ENCODE data around the gene TEX12. TPM values are rescaled to one million over a fixed set of nuclear protein-coding genes. Genes with fewer than 3 reads are reported as not detected.

Gene TEX12
- 0.67 TPM for total RNA-seq
- under 1 TPM in 1 of 4 donors, not detected in 3; 0.44 TPM for polyA plus RNA-seq

GRCh38 chr11:112167145-112167544 is at the start of gene TEX12:
Gene TEX12 (plus strand): TSS chr11:112167372. CDS start chr11:112169269, 1,897 bp downstream.
- H3K4me3 Mint-ChIP-seq: no peak within 1 kb of the TSS
- Histone ChIP-seq H3K4me3 (ENCODE audit: low read depth, low read length) (no peak within 1 kb of the TSS), H3K36me3 (ENCODE audit: control insufficient read depth, insufficient read depth, low read length) (no peaks in the 10 kb centered on the region), H3K27me3 (ENCODE audit: control insufficient read depth, insufficient read depth, low read length) (no peaks in the 10 kb centered on the region), H3K4me1 (ENCODE audit: control insufficient read depth, insufficient read depth, low read length, poor library complexity, severe bottlenecking) (no peaks in the 10 kb centered on the region), H3K27ac (ENCODE audit: insufficient read depth, low read length, poor library complexity, severe bottlenecking) (no peak within 1 kb of the TSS), H3K9me3 (ENCODE audit: control insufficient read depth in 2 of 2, low read length in 2 of 2) (no peaks in the 10 kb centered on the region)
- H3K9me3 Mint-ChIP-seq: peaks cover 0 to 4% (median 0%) of the 10 kb centered on the region in 7 donors
- H3K36me3 Mint-ChIP-seq: peaks cover under 1% of the 10 kb centered on the region
- ATAC-seq (ENCODE audit: low read depth in 2 of 2): no peak
- DNase-seq: no peak
- H3K27me3 Mint-ChIP-seq: peaks cover 32% of the 10 kb centered on the region
- no peaks in the 10 kb centered on the region for H3K4me1 Mint-ChIP-seq
- no peak within 1 kb of the TSS for H3K27ac Mint-ChIP-seq

GRCh38 chr11:112118176-112118575 is 49.0 kb upstream of the TEX12 start:
- DNase-seq (peak in 1 of 3 donors; percentile 20), ATAC-seq (ENCODE audit: low read depth in 2 of 2) (no peak)
- Mint-ChIP-seq H3K36me3 (no peaks in the 10 kb centered on the region), H3K4me1 (peaks cover 2 to 9% (median 7%) of the 10 kb centered on the region in 4 donors), H3K4me3 (no peak overlapping the region), H3K9me3 (no peaks in the 10 kb centered on the region), H3K27ac (no peak overlapping the region), H3K27me3 (no peaks in the 10 kb centered on the region)
- H3K27me3 ChIP-seq (ENCODE audit: control insufficient read depth, insufficient read depth, low read length): no peaks in the 10 kb centered on the region
- H3K4me1 ChIP-seq (ENCODE audit: control insufficient read depth, insufficient read depth, low read length, poor library complexity, severe bottlenecking): no peaks in the 10 kb centered on the region
- no peak overlapping the region for H3K4me3 ChIP-seq (ENCODE audit: low read depth, low read length)
- H3K36me3 ChIP-seq (ENCODE audit: control insufficient read depth, insufficient read depth, low read length): no peaks in the 10 kb centered on the region
- no peak overlapping the region for H3K27ac ChIP-seq (ENCODE audit: insufficient read depth, low read length, poor library complexity, severe bottlenecking)
- H3K9me3 ChIP-seq (ENCODE audit: control insufficient read depth in 2 of 2, low read length in 2 of 2): no peaks in the 10 kb centered on the region

- H3K4me3 Mint-ChIP-seq: no peak overlapping the region
- no peaks in the 10 kb centered on the region for H3K4me1 ChIP-seq (ENCODE audit: control insufficient read depth, insufficient read depth, low read length, poor library complexity, severe bottlenecking)
- H3K36me3 ChIP-seq (ENCODE audit: control insufficient read depth, insufficient read depth, low read length): no peaks in the 10 kb centered on the region
- H3K9me3 ChIP-seq (ENCODE audit: control insufficient read depth in 2 of 2, low read length in 2 of 2): no peaks in the 10 kb centered on the region
- H3K4me1 Mint-ChIP-seq: peaks cover 0 to under 1% (median 0%) of the 10 kb centered on the region in 4 donors
- no peaks in the 10 kb centered on the region for H3K9me3 Mint-ChIP-seq
- peaks cover 5% of the 10 kb centered on the region for H3K36me3 Mint-ChIP-seq
- H3K4me3 ChIP-seq (ENCODE audit: low read depth, low read length): no peak overlapping the region
- H3K27me3 ChIP-seq (ENCODE audit: control insufficient read depth, insufficient read depth, low read length): no peaks in the 10 kb centered on the region
- ATAC-seq (ENCODE audit: low read depth in 2 of 2) (no peak), DNase-seq (no peak)
- H3K27me3 Mint-ChIP-seq: no peaks in the 10 kb centered on the region
- no peak overlapping the region for H3K27ac ChIP-seq (ENCODE audit: insufficient read depth, low read length, poor library complexity, severe bottlenecking)
- peak overlapping the region in 1 of 3 donors; percentile 29 for H3K27ac Mint-ChIP-seq
Measured at GRCh38 chr11:112121981-112122615, 45.1 kb upstream of the TEX12 start.

- ATAC-seq (ENCODE audit: low read depth in 2 of 2): no peak
Measured at GRCh38 chr11:112123129-112123528, 44.0 kb upstream of the TEX12 start.

GRCh38 chr11:112127056-112127455 is 40.1 kb upstream of the TEX12 start:
- Mint-ChIP-seq H3K4me3 (no peak overlapping the region), H3K27ac (no peak overlapping the region), H3K27me3 (no peaks in the 10 kb centered on the region), H3K36me3 (peaks cover 14% of the 10 kb centered on the region), H3K9me3 (peaks cover 0 to 2% (median 0%) of the 10 kb centered on the region in 7 donors), H3K4me1 (peaks cover 0 to 7% (median 0%) of the 10 kb centered on the region in 4 donors)
- ATAC-seq (ENCODE audit: low read depth in 2 of 2) (no peak), DNase-seq (no peak)
- Histone ChIP-seq H3K27ac (ENCODE audit: insufficient read depth, low read length, poor library complexity, severe bottlenecking) (no peak overlapping the region), H3K27me3 (ENCODE audit: control insufficient read depth, insufficient read depth, low read length) (no peaks in the 10 kb centered on the region), H3K4me3 (ENCODE audit: low read depth, low read length) (no peak overlapping the region), H3K9me3 (ENCODE audit: control insufficient read depth in 2 of 2, low read length in 2 of 2) (no peaks in the 10 kb centered on the region), H3K36me3 (ENCODE audit: control insufficient read depth, insufficient read depth, low read length) (no peaks in the 10 kb centered on the region), H3K4me1 (ENCODE audit: control insufficient read depth, insufficient read depth, low read length, poor library complexity, severe bottlenecking) (no peaks in the 10 kb centered on the region)

More at GRCh38 chr11:112123129-112123528, 44.0 kb upstream of the TEX12 start:
- H3K4me3 ChIP-seq (ENCODE audit: low read depth, low read length): no peak overlapping the region
- no peaks in the 10 kb centered on the region for H3K9me3 ChIP-seq (ENCODE audit: control insufficient read depth in 2 of 2, low read length in 2 of 2)
- H3K36me3 ChIP-seq (ENCODE audit: control insufficient read depth, insufficient read depth, low read length): no peaks in the 10 kb centered on the region
- Mint-ChIP-seq H3K9me3 (no peaks in the 10 kb centered on the region), H3K27me3 (no peaks in the 10 kb centered on the region), H3K4me1 (no peaks in the 10 kb centered on the region), H3K4me3 (no peak overlapping the region), H3K36me3 (peaks cover 5% of the 10 kb centered on the region), H3K27ac (no peak overlapping the region)
- H3K27ac ChIP-seq (ENCODE audit: insufficient read depth, low read length, poor library complexity, severe bottlenecking): no peak overlapping the region
- no peak for DNase-seq
- no peaks in the 10 kb centered on the region for H3K27me3 ChIP-seq (ENCODE audit: control insufficient read depth, insufficient read depth, low read length)
- no peaks in the 10 kb centered on the region for H3K4me1 ChIP-seq (ENCODE audit: control insufficient read depth, insufficient read depth, low read length, poor library complexity, severe bottlenecking)

GRCh38 chr11:112128483-112129121 is 38.6 kb upstream of the TEX12 start:
- H3K9me3 Mint-ChIP-seq: peaks cover 0 to 2% (median 0%) of the 10 kb centered on the region in 7 donors
- Histone ChIP-seq H3K4me1 (ENCODE audit: control insufficient read depth, insufficient read depth, low read length, poor library complexity, severe bottlenecking) (no peaks in the 10 kb centered on the region), H3K9me3 (ENCODE audit: control insufficient read depth in 2 of 2, low read length in 2 of 2) (no peaks in the 10 kb centered on the region), H3K27me3 (ENCODE audit: control insufficient read depth, insufficient read depth, low read length) (no peaks in the 10 kb centered on the region), H3K27ac (ENCODE audit: insufficient read depth, low read length, poor library complexity, severe bottlenecking) (no peak overlapping the region), H3K36me3 (ENCODE audit: control insufficient read depth, insufficient read depth, low read length) (no peaks in the 10 kb centered on the region), H3K4me3 (ENCODE audit: low read depth, low read length) (no peak overlapping the region)
- no peak for ATAC-seq (ENCODE audit: low read depth in 2 of 2)
- H3K27ac Mint-ChIP-seq: no peak overlapping the region
- H3K36me3 Mint-ChIP-seq: peaks cover 14% of the 10 kb centered on the region
- H3K4me1 Mint-ChIP-seq: peaks cover 0 to 7% (median 0%) of the 10 kb centered on the region in 4 donors
- no peaks in the 10 kb centered on the region for H3K27me3 Mint-ChIP-seq
- H3K4me3 Mint-ChIP-seq: no peak overlapping the region
- no peak for DNase-seq

- H3K4me3 Mint-ChIP-seq: no peak overlapping the region
- ATAC-seq (ENCODE audit: low read depth in 2 of 2) (no peak), DNase-seq (no peak)
- no peaks in the 10 kb centered on the region for H3K27me3 Mint-ChIP-seq
- H3K9me3 Mint-ChIP-seq: peaks cover 0 to 2% (median 0%) of the 10 kb centered on the region in 7 donors
- H3K36me3 ChIP-seq (ENCODE audit: control insufficient read depth, insufficient read depth, low read length): no peaks in the 10 kb centered on the region
- no peaks in the 10 kb centered on the region for H3K9me3 ChIP-seq (ENCODE audit: control insufficient read depth in 2 of 2, low read length in 2 of 2)
- H3K36me3 Mint-ChIP-seq: peaks cover 20% of the 10 kb centered on the region
- peaks cover 0 to 7% (median 0%) of the 10 kb centered on the region in 4 donors for H3K4me1 Mint-ChIP-seq
- H3K27ac ChIP-seq (ENCODE audit: insufficient read depth, low read length, poor library complexity, severe bottlenecking): no peak overlapping the region
- no peak overlapping the region for H3K4me3 ChIP-seq (ENCODE audit: low read depth, low read length)
- no peak overlapping the region for H3K27ac Mint-ChIP-seq
- H3K27me3 ChIP-seq (ENCODE audit: control insufficient read depth, insufficient read depth, low read length): no peaks in the 10 kb centered on the region
- H3K4me1 ChIP-seq (ENCODE audit: control insufficient read depth, insufficient read depth, low read length, poor library complexity, severe bottlenecking): no peaks in the 10 kb centered on the region
Measured at GRCh38 chr11:112129656-112130055, 37.5 kb upstream of the TEX12 start.

All from CD4-positive, CD25-positive, alpha-beta regulatory T cell (primary cell).